Hematopoietic multipotent progenitor cell treated with erythropoietin and hydrocortisone succinate and interleukin-3 and kit ligand, for 15 days (in vitro differentiated cells): ENCODE results near the gene CES1.
"Not testable (repeated sequence)": the region's sequence is repeated elsewhere in the genome, so short reads cannot be mapped to it uniquely, and the experiment has no call there.

Experiments used
- DNase-seq: peaks from one replicate; pipeline ENCODE4 v3.0.0-alpha.2; 2015; ENCODE audit warnings: low spot score

Gene CES1

DNA sequence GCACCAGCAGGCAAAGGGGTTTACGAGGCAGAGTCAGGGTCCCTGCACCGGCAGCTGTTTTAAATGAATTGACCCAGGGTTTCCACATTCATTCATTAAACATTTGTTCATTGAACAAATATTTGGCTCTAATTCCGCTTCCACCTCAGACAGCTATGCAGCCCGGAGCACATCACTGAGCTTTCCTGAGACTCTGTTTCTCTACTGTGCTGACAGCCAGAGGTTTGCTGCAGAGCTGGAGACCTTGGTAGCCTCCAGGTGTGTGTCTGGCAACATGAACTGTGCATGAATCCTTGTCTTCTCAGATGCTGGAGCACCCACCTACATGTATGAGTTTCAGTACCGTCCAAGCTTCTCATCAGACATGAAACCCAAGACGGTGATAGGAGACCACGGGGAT, 42.7 kb downstream of the CES1 start:
- peak; percentile 0 for DNase-seq

- not testable (repeated sequence) for DNase-seq
These were observed 50.2 kb downstream of the CES1 start for GRCh38 chr16:55782793-55783091.

GRCh38 chr16:55782091-55782792, 50.7 kb downstream of the CES1 start:
- DNase-seq: not testable (repeated sequence)

DNA sequence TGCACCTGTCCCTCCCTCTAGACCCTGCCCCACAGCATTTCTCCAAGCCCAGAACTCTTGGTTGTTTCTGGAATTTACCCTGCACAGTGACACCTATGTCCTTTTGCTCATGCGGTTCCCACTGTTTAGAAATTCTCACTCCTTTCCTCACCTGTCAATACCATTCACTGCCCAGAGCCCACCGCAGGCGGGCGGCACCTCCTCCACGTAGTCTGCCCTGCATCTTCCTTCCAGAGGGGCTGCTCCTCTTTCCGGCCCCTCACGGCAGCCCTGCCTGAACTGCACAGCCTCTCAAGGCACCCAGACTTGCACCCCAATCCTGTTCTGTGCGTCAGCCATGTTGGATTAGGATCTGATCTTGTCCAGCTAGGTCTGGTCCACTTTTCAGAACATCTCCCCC, 51.4 kb downstream of the CES1 start:
- not testable (repeated sequence) for DNase-seq

DNA sequence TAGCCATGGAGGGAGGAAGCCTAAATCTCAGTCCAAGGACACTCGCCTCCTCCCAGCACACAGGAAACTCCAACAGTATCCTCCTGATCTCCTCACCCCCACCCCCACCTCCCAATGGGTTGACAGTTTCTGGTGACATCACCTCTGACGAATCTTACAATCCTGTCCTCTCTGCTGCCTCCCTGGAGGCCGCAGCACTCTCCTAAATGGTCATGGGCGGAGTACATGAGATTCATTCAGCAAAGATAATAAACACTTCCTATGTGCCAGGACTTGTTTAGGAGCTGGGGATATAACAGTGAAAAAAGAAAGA, 52.8 kb downstream of the CES1 start:
- DNase-seq: not testable (repeated sequence)

GRCh38 chr16:55779402-55780094, 53.3 kb downstream of the CES1 start:
- DNase-seq: no peak

- DNase-seq: no peak
These were observed 54.1 kb downstream of the CES1 start for GRCh38 chr16:55778757-55779156.

DNA sequence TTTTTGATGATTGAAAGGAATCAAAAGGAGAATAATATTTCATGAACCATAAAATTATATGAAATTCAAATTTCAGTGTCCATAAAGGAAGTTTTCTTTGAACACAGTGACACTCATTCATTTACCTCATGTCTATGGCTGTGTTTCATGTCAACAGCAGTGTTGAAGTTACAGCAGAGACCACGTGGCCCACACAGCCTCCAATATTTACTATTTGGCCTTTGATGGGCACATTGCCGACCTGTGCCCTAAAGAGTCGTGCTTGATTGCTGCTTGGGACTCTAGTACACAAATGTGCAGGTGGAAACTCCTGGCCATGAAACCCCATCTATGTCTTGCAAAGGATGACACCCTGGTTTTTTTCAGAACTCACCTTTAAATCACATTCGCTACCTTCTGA, 57.0 kb downstream of the CES1 start:
- no peak for DNase-seq

GRCh38 chr16:55773859-55774549, 58.9 kb downstream of the CES1 start:
- DNase-seq: no peak

DNA sequence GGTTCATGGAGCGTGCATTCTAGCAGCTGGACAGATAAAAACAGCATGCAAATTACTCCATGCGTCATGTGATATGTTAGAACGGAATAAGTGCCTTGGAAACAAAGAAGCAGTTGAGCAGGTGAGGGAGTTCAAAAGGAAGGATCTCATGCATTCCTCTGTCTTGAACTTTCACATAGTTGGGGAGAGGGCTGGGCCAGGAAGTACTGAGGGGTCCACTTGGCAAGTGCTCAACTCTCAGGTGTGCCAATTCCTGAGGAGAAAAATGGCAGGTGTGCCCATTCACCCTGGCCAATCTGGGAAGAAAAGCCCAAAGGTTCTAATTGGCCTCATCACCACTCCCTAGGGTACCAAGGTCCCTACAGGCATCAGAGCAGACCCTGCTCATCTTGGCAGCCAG, 67.7 kb downstream of the CES1 start:
- no peak for DNase-seq

- peak; percentile 0 for DNase-seq
These were observed 72.4 kb downstream of the CES1 start for GRCh38 chr16:55760310-55761001.

GRCh38 chr16:55759965-55760309, 73.0 kb downstream of the CES1 start:
- DNase-seq: peak; percentile 0

GRCh38 chr16:55757595-55758527, 75.0 kb downstream of the CES1 start:
- DNase-seq: not testable (repeated sequence)

DNA sequence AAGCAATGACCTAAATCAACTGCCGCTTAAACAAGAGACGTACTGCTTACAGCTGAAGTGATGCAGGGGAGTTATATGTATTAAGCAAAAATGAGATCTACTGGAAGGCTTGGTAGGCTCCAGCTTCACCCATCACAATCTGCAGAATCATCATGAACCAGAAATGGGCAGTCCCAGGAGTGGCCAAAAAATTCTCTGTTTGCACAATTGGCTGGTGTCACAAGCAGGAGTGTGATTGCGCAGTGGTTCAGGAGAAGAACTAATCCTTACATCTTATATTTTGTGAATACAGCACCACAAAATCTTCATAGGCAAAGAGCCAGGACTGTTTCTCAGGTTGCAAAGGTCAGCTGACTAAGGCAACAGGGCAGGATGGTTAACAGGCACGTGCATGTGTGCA, 75.9 kb downstream of the CES1 start:
- no peak for DNase-seq

GRCh38 chr16:55754056-55754455, 78.8 kb downstream of the CES1 start:
- DNase-seq: no peak

DNA sequence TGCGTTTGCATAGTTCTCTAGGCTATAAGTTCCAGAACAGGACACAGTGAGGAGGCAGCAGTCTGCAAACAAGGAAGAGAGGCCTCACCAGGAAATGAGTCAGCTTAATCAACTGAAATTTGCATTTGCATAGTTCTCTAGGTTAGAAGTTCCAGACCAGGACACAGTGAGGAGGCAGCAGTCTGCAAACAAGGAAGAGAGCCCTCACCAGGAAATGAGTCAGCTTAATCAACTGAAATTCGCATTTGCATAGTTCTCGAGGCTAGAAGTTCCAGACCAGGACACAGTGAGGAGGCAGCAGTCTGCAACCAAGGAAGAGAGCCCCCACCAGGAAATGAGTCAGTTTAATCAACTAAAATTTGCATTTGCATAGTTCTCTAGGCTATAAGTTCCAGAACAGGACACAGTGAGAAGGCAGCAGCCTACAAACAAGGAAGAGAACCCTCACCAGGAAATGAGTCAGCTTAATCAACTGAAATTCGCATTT, 79.7 kb downstream of the CES1 start:
- DNase-seq: peak; percentile 0
